ENCODE results near the gene GLOD5. TPM values are rescaled to one million over a fixed set of nuclear protein-coding genes. Genes with fewer than 3 reads are reported as not detected.

Gene GLOD5
- total and polyA plus RNA-seq, 9 of the 15 experiments (the other 6 are each of a cell fraction or from before 2014, with no cell fraction given) = 0.27 to 4.4 (median 2.2) TPM

DNA sequence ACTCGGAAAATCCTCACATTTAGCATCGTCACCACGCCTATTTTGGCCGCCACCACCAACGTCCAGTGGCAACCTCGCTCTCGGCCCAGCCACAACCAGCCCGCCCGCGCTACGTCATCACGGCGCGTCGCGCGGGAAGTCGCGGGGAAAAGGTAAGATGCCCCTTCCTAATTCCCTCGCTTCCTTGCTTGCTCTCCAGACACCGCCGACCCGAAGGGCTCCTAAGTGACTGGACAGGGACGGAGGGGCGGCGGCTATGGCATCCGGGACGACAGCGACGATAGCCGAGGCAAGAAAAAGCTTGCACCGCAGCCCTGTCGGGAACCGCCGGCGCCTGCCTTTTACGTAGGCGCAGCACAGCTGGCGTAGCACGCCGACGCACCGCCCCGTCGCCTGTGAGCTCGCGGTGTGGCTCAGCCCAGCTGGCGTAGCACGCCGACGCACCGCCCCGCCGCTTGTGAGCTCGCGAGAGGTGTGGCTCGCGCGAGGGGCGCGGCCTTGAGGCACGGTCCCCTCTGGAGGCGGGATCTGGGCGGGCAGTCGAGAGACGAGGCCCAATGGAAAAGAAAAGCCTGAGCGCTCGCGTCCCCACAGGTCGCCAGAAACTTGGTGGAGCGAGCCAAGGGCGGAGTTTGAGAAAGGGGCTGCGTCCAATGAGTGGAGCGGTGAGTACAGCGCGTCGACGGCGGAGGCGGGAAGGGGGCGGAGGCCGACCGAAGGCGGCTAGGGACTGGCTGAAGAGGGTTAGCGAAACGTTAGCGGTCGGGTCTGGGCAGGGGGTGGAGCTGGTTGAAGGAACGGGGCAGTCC is 39.9 kb downstream of the GLOD5 start, which contains the start of gene HDAC6 (continued):
- no peak for TF ChIP-seq MCM5 (IDR thresholded peaks at IDR 0.05; ENCODE audit: low read depth)
- TF ChIP-seq NR2C1 (IDR thresholded peaks at IDR 0.05) = no peak
- no peak for TF ChIP-seq NR2C1 (tag; IDR thresholded peaks at IDR 0.05)
- TF ChIP-seq, protein P1, sequence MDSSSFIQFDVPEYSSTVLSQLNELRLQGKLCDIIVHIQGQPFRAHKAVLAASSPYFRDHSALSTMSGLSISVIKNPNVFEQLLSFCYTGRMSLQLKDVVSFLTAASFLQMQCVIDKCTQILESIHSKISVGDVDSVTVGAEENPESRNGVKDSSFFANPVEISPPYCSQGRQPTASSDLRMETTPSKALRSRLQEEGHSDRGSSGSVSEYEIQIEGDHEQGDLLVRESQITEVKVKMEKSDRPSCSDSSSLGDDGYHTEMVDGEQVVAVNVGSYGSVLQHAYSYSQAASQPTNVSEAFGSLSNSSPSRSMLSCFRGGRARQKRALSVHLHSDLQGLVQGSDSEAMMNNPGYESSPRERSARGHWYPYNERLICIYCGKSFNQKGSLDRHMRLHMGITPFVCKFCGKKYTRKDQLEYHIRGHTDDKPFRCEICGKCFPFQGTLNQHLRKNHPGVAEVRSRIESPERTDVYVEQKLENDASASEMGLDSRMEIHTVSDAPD (CRISPR knock-in tag; IDR thresholded peaks at IDR 0.05) = no peak
- no peak for TF ChIP-seq CREBBP (IDR thresholded peaks at IDR 0.05; ENCODE audit: low read depth, low read length)
- TF ChIP-seq SETDB1 (IDR thresholded peaks at IDR 0.05; ENCODE audit: low read length) = no peak
- no peak for TF ChIP-seq ARID3A (IDR thresholded peaks at IDR 0.05; ENCODE audit: borderline replicate concordance, low read depth, low read length)
- TF ChIP-seq TRIM25 (IDR thresholded peaks at IDR 0.05; ENCODE audit: borderline replicate concordance) = no peak
- no peak for TF ChIP-seq ELF2 (CRISPR knock-in tag; IDR thresholded peaks at IDR 0.05)
- TF ChIP-seq SIN3B (IDR thresholded peaks at IDR 0.05; ENCODE audit: low read depth) = no peak
- no peak for TF ChIP-seq ZBED1 (IDR thresholded peaks at IDR 0.05)
- no peak for TF ChIP-seq BDP1 (IDR thresholded peaks at IDR 0.05; ENCODE audit: insufficient read depth, insufficient read length)
- no peak for TF ChIP-seq EWSR1 (IDR thresholded peaks at IDR 0.05; ENCODE audit: borderline replicate concordance, low read depth, partially characterized antibody)
- no peak for TF ChIP-seq ZBTB1 (CRISPR knock-in tag; IDR thresholded peaks at IDR 0.05; ENCODE audit: borderline replicate concordance, low read depth)
- TF ChIP-seq ZNF584 (CRISPR knock-in tag; IDR thresholded peaks at IDR 0.05; ENCODE audit: low read depth) = no peak
- peak; percentile 34; the same call in 1 of the 2 replicates for TF ChIP-seq NFRKB (IDR thresholded peaks at IDR 0.05; ENCODE audit: low read depth)
- TF ChIP-seq RBM25 (IDR thresholded peaks at IDR 0.05; ENCODE audit: low read depth, low read length, severe bottlenecking) = peak; percentile 96
- no peak for TF ChIP-seq ZKSCAN3 (CRISPR knock-in tag; IDR thresholded peaks at IDR 0.05)
- TF ChIP-seq MEIS2 (IDR thresholded peaks at IDR 0.05; ENCODE audit: partially characterized antibody) = no peak
- TF ChIP-seq, protein P2, sequence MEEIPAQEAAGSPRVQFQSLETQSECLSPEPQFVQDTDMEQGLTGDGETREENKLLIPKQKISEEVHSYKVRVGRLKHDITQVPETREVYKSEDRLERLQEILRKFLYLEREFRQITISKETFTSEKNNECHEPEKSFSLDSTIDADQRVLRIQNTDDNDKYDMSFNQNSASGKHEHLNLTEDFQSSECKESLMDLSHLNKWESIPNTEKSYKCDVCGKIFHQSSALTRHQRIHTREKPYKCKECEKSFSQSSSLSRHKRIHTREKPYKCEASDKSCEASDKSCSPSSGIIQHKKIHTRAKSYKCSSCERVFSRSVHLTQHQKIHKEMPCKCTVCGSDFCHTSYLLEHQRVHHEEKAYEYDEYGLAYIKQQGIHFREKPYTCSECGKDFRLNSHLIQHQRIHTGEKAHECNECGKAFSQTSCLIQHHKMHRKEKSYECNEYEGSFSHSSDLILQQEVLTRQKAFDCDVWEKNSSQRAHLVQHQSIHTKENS (CRISPR knock-in tag; IDR thresholded peaks at IDR 0.05) = no peak
- TF ChIP-seq ZNF121 (CRISPR knock-in tag; conservative IDR thresholded peaks at IDR 0.05) = no peak
- no peak for TF ChIP-seq ARNT (IDR thresholded peaks at IDR 0.05)
- TF ChIP-seq ZNF766 (CRISPR knock-in tag; conservative IDR thresholded peaks at IDR 0.05) = no peak
- no peak for TF ChIP-seq ZFP36 (IDR thresholded peaks at IDR 0.05; ENCODE audit: low read depth, low read length, partially characterized antibody)
- peak; percentile 88 to 91 for TF ChIP-seq NRF1 (conservative IDR thresholded peaks at IDR 0.05 in 1 of 2, IDR thresholded peaks at IDR 0.05 in 1 of 2)
